ENCODE measurements around the gene C2CD4C.

The C2CD4C gene

GRCh38 chr19:377801-378581 is 31.0 kb downstream of the C2CD4C start:
- 88% methylated on average over 30 to 32 of the region's 38 CpGs for WGBS, 2 experiments (ENCODE audit: insufficient coverage in 2 of 2)
- H3K36me3 ChIP-seq (ENCODE audit: control insufficient read depth, insufficient read depth, low read length) = no peaks in the 10 kb centered on the region

GRCh38 chr19:376111-376470 is 32.9 kb downstream of the C2CD4C start:
- no peak overlapping the region for H3K27ac ChIP-seq (ENCODE audit: low read depth, low read length, severe bottlenecking)
- H3K36me3 ChIP-seq (ENCODE audit: control insufficient read depth, insufficient read depth, low read length) = no peaks in the 10 kb centered on the region
- H3K9me3 ChIP-seq (ENCODE audit: control insufficient read depth, low read length) = no peaks in the 10 kb centered on the region
- H3K4me3 ChIP-seq (ENCODE audit: extremely low read depth, insufficient read depth, low read length, poor library complexity, severe bottlenecking) = no peak overlapping the region
- H3K4me1 ChIP-seq (ENCODE audit: control insufficient read depth, insufficient read depth, low read length, poor library complexity, severe bottlenecking) = no peaks in the 10 kb centered on the region
- WGBS, 2 experiments (ENCODE audit: insufficient coverage in 2 of 2) = 93 to 96% methylated on average over 6 to 7 of the region's 8 CpGs

More at GRCh38 chr19:377801-378581, 31.0 kb downstream of the C2CD4C start:
- Histone ChIP-seq H3K4me3 (ENCODE audit: extremely low read depth, insufficient read depth, low read length, poor library complexity, severe bottlenecking) (no peak overlapping the region), H3K9me3 (ENCODE audit: control insufficient read depth, low read length) (no peaks in the 10 kb centered on the region), H3K4me1 (ENCODE audit: control insufficient read depth, insufficient read depth, low read length, poor library complexity, severe bottlenecking) (no peaks in the 10 kb centered on the region), H3K27ac (ENCODE audit: low read depth, low read length, severe bottlenecking) (no peak overlapping the region)

- Histone ChIP-seq H3K9me3 (ENCODE audit: control insufficient read depth, low read length) (no peaks in the 10 kb centered on the region), H3K4me1 (ENCODE audit: control insufficient read depth, insufficient read depth, low read length, poor library complexity, severe bottlenecking) (no peaks in the 10 kb centered on the region), H3K27ac (ENCODE audit: low read depth, low read length, severe bottlenecking) (no peak overlapping the region), H3K36me3 (ENCODE audit: control insufficient read depth, insufficient read depth, low read length) (no peaks in the 10 kb centered on the region), H3K4me3 (ENCODE audit: extremely low read depth, insufficient read depth, low read length, poor library complexity, severe bottlenecking) (no peak overlapping the region)
- 90 to 93% methylated on average over 39 to 40 of the region's 43 CpGs for WGBS, 2 experiments (ENCODE audit: insufficient coverage in 2 of 2)
Measured at GRCh38 chr19:375395-376110, 33.4 kb downstream of the C2CD4C start.

- no peak overlapping the region for H3K4me3 ChIP-seq (ENCODE audit: extremely low read depth, insufficient read depth, low read length, poor library complexity, severe bottlenecking)
- no peaks in the 10 kb centered on the region for H3K9me3 ChIP-seq (ENCODE audit: control insufficient read depth, low read length)
- no peak overlapping the region for H3K27ac ChIP-seq (ENCODE audit: low read depth, low read length, severe bottlenecking)
- H3K36me3 ChIP-seq (ENCODE audit: control insufficient read depth, insufficient read depth, low read length) = no peaks in the 10 kb centered on the region
- H3K4me1 ChIP-seq (ENCODE audit: control insufficient read depth, insufficient read depth, low read length, poor library complexity, severe bottlenecking) = no peaks in the 10 kb centered on the region
- 88 to 89% methylated on average over 15 to 16 of the region's 17 CpGs for WGBS, 2 experiments (ENCODE audit: insufficient coverage in 2 of 2)
Measured at GRCh38 chr19:374886-375235, 34.1 kb downstream of the C2CD4C start.

DNA sequence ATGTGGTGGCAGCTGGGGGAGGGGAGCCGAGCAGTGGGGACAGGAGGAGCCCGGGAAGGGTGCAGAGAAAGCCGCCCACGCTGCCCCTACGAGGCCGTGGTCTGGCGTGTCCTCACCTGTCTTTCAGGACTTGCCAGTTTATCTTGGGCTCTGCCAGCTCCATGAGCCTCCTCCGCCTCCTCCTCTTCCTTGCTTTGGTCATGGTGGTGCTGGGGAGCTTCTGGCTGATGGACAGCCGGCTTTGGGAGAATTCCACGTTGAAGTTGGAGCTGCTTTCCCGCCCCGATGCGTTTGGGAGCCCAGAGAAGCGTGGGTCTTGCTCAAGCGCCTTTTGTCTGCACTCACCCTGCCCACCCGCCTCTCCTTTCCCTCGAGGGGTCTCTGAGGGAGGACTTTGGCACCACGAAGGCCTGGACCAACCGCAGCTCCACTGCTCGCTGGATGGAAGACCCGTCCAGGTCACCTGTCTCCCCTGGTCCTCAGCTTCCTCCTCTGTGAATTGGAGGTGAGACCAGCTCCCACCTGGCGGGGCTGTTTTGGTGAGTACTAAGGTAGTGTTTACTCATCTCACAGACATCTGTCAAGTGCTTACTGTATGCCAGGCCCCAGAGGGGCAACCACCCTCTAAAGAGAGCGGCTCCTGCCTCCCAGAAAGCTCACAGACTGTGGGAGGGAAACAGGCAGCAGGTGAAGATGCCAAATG is 34.6 kb downstream of the C2CD4C start:
- no peaks in the 10 kb centered on the region for H3K36me3 ChIP-seq (ENCODE audit: control insufficient read depth, insufficient read depth, low read length)
- no peak overlapping the region for H3K27ac ChIP-seq (ENCODE audit: low read depth, low read length, severe bottlenecking)
- no peaks in the 10 kb centered on the region for H3K4me1 ChIP-seq (ENCODE audit: control insufficient read depth, insufficient read depth, low read length, poor library complexity, severe bottlenecking)
- WGBS, 2 experiments (ENCODE audit: insufficient coverage in 2 of 2) = 86 to 90% methylated on average over 16 to 20 of the region's 23 CpGs
- H3K9me3 ChIP-seq (ENCODE audit: control insufficient read depth, low read length) = no peaks in the 10 kb centered on the region
- no peak overlapping the region for H3K4me3 ChIP-seq (ENCODE audit: extremely low read depth, insufficient read depth, low read length, poor library complexity, severe bottlenecking)

DNA sequence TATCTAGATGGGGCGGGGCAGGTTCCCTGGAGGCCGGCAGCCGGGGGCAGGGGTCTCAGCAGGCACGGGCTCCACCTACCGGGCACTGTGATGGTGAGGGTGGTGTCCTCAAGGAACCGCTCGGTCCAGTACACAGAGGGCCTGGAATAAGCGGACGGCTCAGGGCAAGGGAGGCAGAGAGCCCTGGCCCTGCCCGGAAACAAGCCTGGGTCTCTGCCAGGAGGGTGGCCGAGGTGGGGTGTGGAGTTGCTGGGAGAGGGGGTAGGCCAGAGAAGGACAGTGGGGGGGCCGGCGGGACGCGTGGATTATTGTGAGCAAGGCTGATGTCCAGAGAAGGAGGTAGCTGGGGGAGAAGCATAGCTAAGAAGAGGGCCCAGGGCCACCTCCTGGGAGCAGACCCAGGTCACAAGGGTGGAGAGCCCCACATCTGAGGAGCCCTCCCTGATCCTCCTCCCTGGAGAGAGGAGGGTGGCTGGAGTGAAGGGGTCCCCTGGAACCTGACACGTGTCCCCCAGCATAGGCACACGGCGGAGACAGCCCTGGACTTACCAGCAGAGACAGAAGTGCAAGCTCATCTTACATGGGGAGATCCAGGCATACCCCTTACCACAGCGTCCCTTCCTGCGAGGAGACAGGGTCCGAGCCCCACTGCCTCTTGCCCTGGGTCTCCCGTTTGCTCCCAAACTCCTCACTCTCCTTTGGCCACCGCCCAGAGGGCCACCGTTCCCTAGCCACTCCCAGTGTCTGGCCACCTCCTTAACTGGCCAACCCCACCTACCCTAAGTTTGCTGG is 35.4 kb downstream of the C2CD4C start:
- H3K9me3 ChIP-seq (ENCODE audit: control insufficient read depth, low read length) = no peaks in the 10 kb centered on the region
- H3K4me1 ChIP-seq (ENCODE audit: control insufficient read depth, insufficient read depth, low read length, poor library complexity, severe bottlenecking) = no peaks in the 10 kb centered on the region
- H3K4me3 ChIP-seq (ENCODE audit: extremely low read depth, insufficient read depth, low read length, poor library complexity, severe bottlenecking) = no peak overlapping the region
- no peak overlapping the region for H3K27ac ChIP-seq (ENCODE audit: low read depth, low read length, severe bottlenecking)
- no peaks in the 10 kb centered on the region for H3K36me3 ChIP-seq (ENCODE audit: control insufficient read depth, insufficient read depth, low read length)
- WGBS, 2 experiments (ENCODE audit: insufficient coverage in 2 of 2) = 88 to 92% methylated on average over 9 to 20 of the region's 24 CpGs

DNA sequence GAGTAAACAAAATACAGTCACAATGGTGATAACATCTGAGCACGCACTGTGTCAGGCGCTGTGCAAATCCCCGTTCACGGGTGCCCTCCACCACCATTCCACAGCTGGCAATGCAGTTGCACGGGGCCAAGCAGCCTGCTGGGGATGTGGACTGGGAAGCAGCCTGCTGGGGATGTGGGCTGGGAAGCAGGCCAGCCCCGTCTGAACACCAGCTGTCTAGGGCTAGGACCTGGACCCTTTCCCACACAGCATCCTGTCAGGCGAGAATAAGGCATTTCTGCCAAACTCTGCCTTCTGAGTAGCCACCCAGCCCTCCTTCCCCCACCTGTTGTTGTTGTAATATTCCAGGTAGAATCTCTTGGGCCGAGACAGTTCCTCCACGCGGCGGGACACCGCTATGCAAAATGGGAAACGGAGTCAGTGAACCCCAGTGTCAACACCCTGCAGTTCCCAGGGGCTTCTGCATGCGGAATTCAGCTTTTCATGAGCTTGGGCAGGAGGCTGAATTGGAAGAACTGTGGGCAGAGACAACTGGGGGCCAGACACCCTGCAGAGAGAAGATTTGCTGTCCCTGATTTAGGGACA is 36.5 kb downstream of the C2CD4C start:
- Histone ChIP-seq H3K4me3 (ENCODE audit: extremely low read depth, insufficient read depth, low read length, poor library complexity, severe bottlenecking) (no peak overlapping the region), H3K36me3 (ENCODE audit: control insufficient read depth, insufficient read depth, low read length) (no peaks in the 10 kb centered on the region), H3K27ac (ENCODE audit: low read depth, low read length, severe bottlenecking) (no peak overlapping the region), H3K9me3 (ENCODE audit: control insufficient read depth, low read length) (no peaks in the 10 kb centered on the region), H3K4me1 (ENCODE audit: control insufficient read depth, insufficient read depth, low read length, poor library complexity, severe bottlenecking) (no peaks in the 10 kb centered on the region)
- WGBS, 2 experiments (ENCODE audit: insufficient coverage in 2 of 2) = 85 to 96% methylated on average over 10 to 14 of the region's 14 CpGs

- 82 to 87% methylated on average over 14 of the region's 17 CpGs for WGBS, 2 experiments (ENCODE audit: insufficient coverage in 2 of 2)
- Histone ChIP-seq H3K9me3 (ENCODE audit: control insufficient read depth, low read length) (no peaks in the 10 kb centered on the region), H3K4me1 (ENCODE audit: control insufficient read depth, insufficient read depth, low read length, poor library complexity, severe bottlenecking) (no peaks in the 10 kb centered on the region), H3K27ac (ENCODE audit: low read depth, low read length, severe bottlenecking) (no peak overlapping the region), H3K4me3 (ENCODE audit: extremely low read depth, insufficient read depth, low read length, poor library complexity, severe bottlenecking) (no peak overlapping the region), H3K36me3 (ENCODE audit: control insufficient read depth, insufficient read depth, low read length) (no peaks in the 10 kb centered on the region)
Measured at GRCh38 chr19:371501-372168, 37.3 kb downstream of the C2CD4C start.

GRCh38 chr19:370641-371330 is 38.2 kb downstream of the C2CD4C start:
- no peak overlapping the region for H3K27ac ChIP-seq (ENCODE audit: low read depth, low read length, severe bottlenecking)
- H3K4me3 ChIP-seq (ENCODE audit: extremely low read depth, insufficient read depth, low read length, poor library complexity, severe bottlenecking) = no peak overlapping the region
- WGBS, 2 experiments (ENCODE audit: insufficient coverage in 2 of 2) = 92 to 94% methylated on average over 32 to 41 of the region's 43 CpGs
- no peaks in the 10 kb centered on the region for H3K4me1 ChIP-seq (ENCODE audit: control insufficient read depth, insufficient read depth, low read length, poor library complexity, severe bottlenecking)
- no peaks in the 10 kb centered on the region for H3K9me3 ChIP-seq (ENCODE audit: control insufficient read depth, low read length)
- no peaks in the 10 kb centered on the region for H3K36me3 ChIP-seq (ENCODE audit: control insufficient read depth, insufficient read depth, low read length)

Data from mesodermal cell (in vitro differentiated cells).